A549 treated with AZD9567 at 1 μM for 4 hours (cell line): Measurements from ENCODE around the gene SHCBP1. TPM values are rescaled to one million over a fixed set of nuclear protein-coding genes. Genes with fewer than 3 reads are reported as not detected.

ENCODE experiments used
- total RNA-seq: library from RNA; stranded (reverse); fragments of 200-300 nt; extraction: Qiagen RNA extraction; gene quantifications from 5 replicates; pipeline ENCODE4 v1.2.3, GENCODE V29; 2022; ENCODE audit not compliant: insufficient read depth

Gene SHCBP1, protein sequence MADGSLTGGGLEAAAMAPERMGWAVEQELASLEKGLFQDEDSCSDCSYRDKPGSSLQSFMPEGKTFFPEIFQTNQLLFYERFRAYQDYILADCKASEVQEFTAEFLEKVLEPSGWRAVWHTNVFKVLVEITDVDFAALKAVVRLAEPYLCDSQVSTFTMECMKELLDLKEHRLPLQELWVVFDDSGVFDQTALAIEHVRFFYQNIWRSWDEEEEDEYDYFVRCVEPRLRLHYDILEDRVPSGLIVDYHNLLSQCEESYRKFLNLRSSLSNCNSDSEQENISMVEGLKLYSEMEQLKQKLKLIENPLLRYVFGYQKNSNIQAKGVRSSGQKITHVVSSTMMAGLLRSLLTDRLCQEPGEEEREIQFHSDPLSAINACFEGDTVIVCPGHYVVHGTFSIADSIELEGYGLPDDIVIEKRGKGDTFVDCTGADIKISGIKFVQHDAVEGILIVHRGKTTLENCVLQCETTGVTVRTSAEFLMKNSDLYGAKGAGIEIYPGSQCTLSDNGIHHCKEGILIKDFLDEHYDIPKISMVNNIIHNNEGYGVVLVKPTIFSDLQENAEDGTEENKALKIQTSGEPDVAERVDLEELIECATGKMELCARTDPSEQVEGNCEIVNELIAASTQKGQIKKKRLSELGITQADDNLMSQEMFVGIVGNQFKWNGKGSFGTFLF
- total RNA-seq, result 32.1 to 49.6 TPM (median 36.4 TPM) in 5 replicates

DNA sequence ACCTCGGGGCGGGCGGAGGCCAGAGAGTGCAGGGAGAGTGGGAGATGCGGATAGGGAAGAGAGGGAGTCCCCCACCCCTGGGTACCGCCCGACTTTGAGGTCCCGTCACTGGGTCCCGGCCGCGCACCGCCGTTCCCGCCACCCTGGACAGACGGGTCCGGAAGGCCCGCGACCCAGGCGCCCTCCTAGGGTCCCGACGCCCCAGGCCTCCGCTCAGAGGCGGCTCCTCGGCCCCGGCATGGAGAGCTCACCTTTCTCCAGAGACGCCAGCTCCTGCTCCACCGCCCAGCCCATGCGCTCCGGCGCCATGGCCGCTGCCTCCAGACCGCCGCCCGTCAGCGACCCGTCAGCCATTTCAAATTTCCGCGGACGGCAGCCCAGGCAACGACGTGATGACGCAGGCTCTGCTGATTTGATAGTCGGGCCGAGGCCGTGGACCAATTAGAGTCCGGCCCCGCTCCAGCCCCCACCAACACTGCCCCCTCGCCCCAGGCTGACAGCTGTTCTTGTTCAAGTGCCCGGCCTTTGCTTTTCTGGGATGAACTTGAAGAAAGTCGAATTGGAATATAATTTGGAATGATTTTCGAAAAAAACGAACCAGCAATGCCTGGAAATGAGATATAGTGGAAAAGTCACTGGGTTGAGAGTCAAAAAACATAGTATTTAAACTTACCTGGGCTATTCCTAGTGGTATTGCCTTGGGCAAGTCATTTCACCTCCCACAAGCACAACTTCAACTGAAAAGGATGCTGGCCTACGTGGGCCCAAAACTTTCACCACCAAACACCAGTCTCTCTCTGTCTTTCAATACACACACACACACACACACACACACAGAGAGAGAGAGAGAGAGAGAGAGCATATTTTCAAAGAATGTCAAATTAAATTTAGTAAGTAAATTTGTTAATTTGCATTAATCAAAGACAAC is at the start of gene SHCBP1:
Gene SHCBP1, minus strand, starts transcription at position 374 of the 928 bp plus-strand sequence. Its CDS starts 20 bp downstream, at position 354.

Other genes with a start within 250 kb of the SHCBP1 start
- gene VPS35, start 67.8 kb upstream of the SHCBP1 start, total RNA-seq, result 78.9 to 124 TPM (median 81.6 TPM) in 5 replicates
- 45.7 to 52.9 TPM (median 50.1 TPM) in 5 replicates for gene ORC6, start 68.3 kb upstream of the SHCBP1 start, total RNA-seq
- 0.02 to 0.25 TPM (median 0.05 TPM) in 4 of 5 replicates, not detected in the other for gene MYLK3, start 127.0 kb upstream of the SHCBP1 start, total RNA-seq
- 5.7 to 17.1 TPM (median 7.5 TPM) in 5 replicates for gene C16orf87, start 209.8 kb upstream of the SHCBP1 start, total RNA-seq